Panc1 (cell line): ENCODE data around the gene SF3B6.
A peak's percentile ranks its signal among the peaks of the same experiment; 100 is the strongest.

Source experiments
- CTCF ChIP-seq: fragments of 450-650 bp; IDR thresholded peaks from 2 replicates; pipeline ENCODE4 v1.5.1; 2017; ENCODE audit warnings: mild to moderate bottlenecking
- POLR2AphosphoS5 ChIP-seq: IDR thresholded peaks from 2 replicates; pipeline ENCODE4 v1.6.1; 2012; ENCODE audit warnings: mild to moderate bottlenecking, low read depth, low read length, moderate library complexity
- REST ChIP-seq, 2 experiments: IDR thresholded peaks; 2 replicates each; pipeline ENCODE4 v1.6.1; 2011 to 2012; ENCODE audit warnings: low read depth in 2 of 2, control low read depth in 1 of 2, low read length in 1 of 2, mild to moderate bottlenecking in 1 of 2, moderate library complexity in 1 of 2; ENCODE audit not compliant: insufficient read depth in 1 of 2
- SIN3A ChIP-seq: IDR thresholded peaks from 2 replicates; pipeline ENCODE4 v1.6.1; 2012; ENCODE audit warnings: low read depth, mild to moderate bottlenecking, low read length, moderate library complexity, borderline replicate concordance; ENCODE audit not compliant: insufficient read depth
- TCF7L2 ChIP-seq: IDR thresholded peaks from 2 replicates; pipeline ENCODE4 v1.6.1; 2011; ENCODE audit warnings: mild to moderate bottlenecking, low read depth, low read length, inconsistent platforms

- TF ChIP-seq CTCF (peak; percentile 38; the same call in 1 of the 2 replicates), POLR2AphosphoS5 (no peak), SIN3A (no peak), REST (IDR thresholded peaks at IDR 0.05; ENCODE audit: insufficient read depth in 1 of 2, low read depth in 2 of 2, low read length in 1 of 2) (no peak), TCF7L2 (no peak)
These were observed 54.8 kb downstream of the SF3B6 start for GRCh38 chr2:24021122-24021998.
